Fibroblast of lung (primary cell): ENCODE measurements around the gene WDR53.
"Not testable (repeated sequence)": the region's sequence is repeated elsewhere in the genome, so short reads cannot be mapped to it uniquely, and the experiment has no call there.

ENCODE experiments used
- CTCF ChIP-seq, 2 donors: IDR thresholded peaks in 1 of 2; conservative IDR thresholded peaks in 1 of 2; 1 replicate in 1 of 2; 2 replicates in 1 of 2; pipeline ENCODE4 v1.5.1; 2011 to 2012; ENCODE audit warnings: low read length in 2 of 2, control low read depth in 1 of 2, inconsistent platforms in 1 of 2, low read depth in 1 of 2, mild to moderate bottlenecking in 1 of 2
- EZH2 ChIP-seq: IDR thresholded peaks from 2 replicates; pipeline ENCODE4 v1.5.1; 2012; ENCODE audit warnings: low read length, control low read depth, mild to moderate bottlenecking; ENCODE audit errors: missing control alignments

GRCh38 chr3:196550172-196550571, 18.2 kb downstream of the WDR53 start:
- not testable (repeated sequence) for TF ChIP-seq CTCF (conservative IDR thresholded peaks at IDR 0.05 in 1 of 2, IDR thresholded peaks at IDR 0.05 in 1 of 2; ENCODE audit: low read depth in 1 of 2, low read length in 2 of 2); EZH2
